Heart right ventricle (tissue), 16 donors: ENCODE results near the gene DNER. TPM values are rescaled to one million over a fixed set of nuclear protein-coding genes. Genes with fewer than 3 reads are reported as not detected.
"Not testable (repeated sequence)": the region's sequence is repeated elsewhere in the genome, so short reads cannot be mapped to it uniquely, and the experiment has no call there.

Experiments
- ATAC-seq, 8 donors: fragments of 200-7000 bp; cut with Tn5 transposase; one replicate each; pipeline ENCODE4 v1.9.1; 2020; ENCODE audit warnings: mild to moderate bottlenecking in 8 of 8, moderate library complexity in 8 of 8, moderate number of reproducible peaks in 1 of 8
- DNase-seq, 2 donors: peaks; one replicate each; pipeline ENCODE4 v3.0.0-alpha.2; 2020
- H3K27ac ChIP-seq, 10 donors: fragments of 200-600 bp; sonication (generic) in 2 of 10; one replicate each; pipeline versions ENCODE4 v1.5.0 to v1.8.0; 2020 to 2022; ENCODE audit warnings: mild to moderate bottlenecking in 3 of 10
- H3K27me3 ChIP-seq, 7 donors: fragments of 200-600 bp; one replicate each; pipeline ENCODE4 v1.8.0; 2021 to 2022; ENCODE audit warnings: mild to moderate bottlenecking in 2 of 7
- H3K36me3 ChIP-seq, 9 donors: fragments of 200-600 bp; sonication (generic) in 1 of 9; one replicate each; pipeline versions ENCODE4 v1.5.0 to v1.8.0; 2020 to 2022; ENCODE audit warnings: mild to moderate bottlenecking in 2 of 9
- H3K4me1 ChIP-seq, 9 donors: fragments of 200-600 bp; sonication (generic) in 1 of 9; one replicate each; pipeline versions ENCODE4 v1.5.0 to v1.8.0; 2020 to 2022; ENCODE audit warnings: mild to moderate bottlenecking in 4 of 9
- H3K4me3 ChIP-seq, 10 donors: fragments of 200-600 bp; sonication (generic) in 2 of 10; one replicate each; pipeline versions ENCODE4 v1.5.0 to v1.8.0; 2020 to 2022; ENCODE audit warnings: mild to moderate bottlenecking in 7 of 10, moderate library complexity in 2 of 10
- H3K9me3 ChIP-seq, 11 donors: fragments of 200-600 bp in 10 of 11; sonication (generic) in 2 of 11; one replicate each; pipeline versions ENCODE4 v1.5.0 to v1.8.0; 2013 to 2022; ENCODE audit warnings: mild to moderate bottlenecking in 2 of 11, control low read depth in 1 of 11, moderate library complexity in 1 of 11
- WGBS, 2 donors: extraction: QIAGEN DNeasy Blood & Tissue Kit; methylation state at CpG; one replicate each; pipeline ENCODE4 v1.1.7; 2013; ENCODE audit warnings: inconsistent platforms in 1 of 2; 5-methylcytosine and 5-hydroxymethylcytosine counted together
- intact Hi-C, 10 donors: fragments of 100-400 bp; cut with DNase I; formaldehyde crosslinking; loops; one replicate each; pipeline versions ENCODE4 v1.11.1 to v1.14.2; 2022
- polyA plus RNA-seq, 2 donors: library from polyadenylated mRNA; stranded (reverse); fragments of 200-250 nt; gene quantifications; one replicate each; pipeline ENCODE4 v1.2.3, GENCODE V29; 2013
- total RNA-seq, 10 donors: library from RNA; stranded (reverse); fragmentation: NEBNext Ultra II Directional in 3 of 10; extraction: Animal tissue kit (Norgen Biotek cat#: 25700) in 3 of 10; gene quantifications; one replicate each; pipeline versions ENCODE4 v1.2.1 to v1.2.4, GENCODE V29; 2021 to 2023
- TF ChIP-seq, protein P1 (sequence below), 9 donors: fragments of 200-600 bp; sonication (generic) in 2 of 9; IDR thresholded peaks; one replicate each; pipeline versions ENCODE4 v1.5.0 to v1.8.0; 2021 to 2022; ENCODE audit warnings: antibody characterized with exemption in 9 of 9, mild to moderate bottlenecking in 5 of 9, moderate library complexity in 1 of 9
- donor health status: Arrhythmogenic right ventricular cardiomyopathy.
- donor health status: ischemic (EF 13 %, LVEDD 7.1; RV severe dilation, severe dysfunction).
- donor health status: healthy with polysubstance abuse.
- donor health status: DM: no; HTN: yes; CAD: no.
- donor health status: DM: no; HTN: no; CAD: no.
- donor health status: ischemic (EF 25% LVEDD 6.9; RV normal size, moderate dysfunction).
- donor health status: ischemic (EF 25% LVEDD 5.7; RV mildly dilated, moderate dysfunction).
- donor health status: healthy.
- donor health status: DM: yes; HTN: yes; CAD: no.
- donor health status: Ischemic cardiomyopathy.
- donor health status: ischemic (EF 35%, LVEDD 5.7; RV mildly dilated, moderate dysfunction).
- donor health status: nonischemic (EF 11% LVEDD 7.7; RV severe dilation, severe dysfunction).
- donor health status: DM: yes; HTN: yes; CAD: no.
- donor health status: PGD.
- donor health status: ischemic (EF 29% LVEDD 5.4; RV normal size, mild dysfunction).
- donor health status: nonischemic (EF 23%, LVEDD 6.1; RV moderate dilation, normal function).

Gene DNER
- total and polyA plus RNA-seq, 12 donors, result 0.13 to 1.8 (median 0.69) TPM; not detected in 2

DNA sequence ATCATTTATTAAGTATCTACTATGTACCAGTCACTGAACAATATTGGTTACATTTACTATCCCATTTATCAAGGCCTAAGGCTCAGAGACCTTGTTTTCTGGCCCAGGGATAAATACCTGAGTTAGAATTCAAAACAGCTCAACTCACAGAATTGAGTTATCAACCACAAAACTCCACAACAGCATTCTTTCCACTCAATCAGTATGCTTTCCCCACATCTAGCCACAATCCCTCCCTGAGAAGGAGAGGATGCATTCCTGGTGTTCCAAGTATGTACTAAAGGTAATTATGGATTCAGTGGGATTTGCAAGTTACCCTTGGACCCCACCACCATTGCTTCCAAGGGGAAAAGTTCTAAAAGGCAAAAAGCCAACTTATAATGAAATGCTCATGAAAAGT, 339.1 kb downstream of the DNER start:
- no peaks in the 10 kb centered on the region for H3K4me1 ChIP-seq
- intact Hi-C loops, result no loop called here

DNA sequence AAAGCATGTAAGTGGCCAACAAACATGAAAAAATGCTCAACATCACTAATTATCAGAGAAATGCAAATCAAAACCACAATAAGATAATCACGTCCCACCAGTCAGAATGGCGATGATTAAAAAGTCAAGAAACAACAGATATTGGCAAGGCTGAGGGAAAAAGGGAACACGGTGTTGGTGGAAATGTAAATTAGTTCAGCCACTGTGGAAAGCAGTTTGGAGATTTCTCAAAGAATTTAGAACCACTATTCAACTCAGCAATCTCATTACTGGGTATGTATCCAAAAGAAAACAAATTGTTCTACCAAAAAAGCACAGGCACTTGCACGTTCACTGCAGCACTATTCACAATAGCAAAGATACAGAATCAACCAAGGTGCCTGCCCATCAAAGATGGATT, 341.0 kb downstream of the DNER start:
- ATAC-seq, result peak in 1 of 8 donors; percentile 33
- H3K27ac ChIP-seq, intact Hi-C loops, H3K27me3 ChIP-seq, H3K4me3 ChIP-seq, H3K4me1 ChIP-seq, H3K36me3 ChIP-seq, DNase-seq: not testable (repeated sequence)
- 64 to 71% methylated on average over 4 of the region's 4 CpGs for WGBS, 2 donors
- H3K9me3 ChIP-seq, result peaks cover 0 to 11% (median 6%) of the 10 kb centered on the region in 11 donors

More for the DNA sequence above, 339.1 kb downstream of the DNER start:
- H3K4me3 ChIP-seq, result no peak overlapping the region
- ATAC-seq (no peak), DNase-seq (no peak)
- H3K36me3 ChIP-seq, result no peaks in the 10 kb centered on the region
- no peak overlapping the region for H3K27ac ChIP-seq
- H3K9me3 ChIP-seq, result no peaks in the 10 kb centered on the region
- peaks cover 0 to 5% (median 0%) of the 10 kb centered on the region in 7 donors for H3K27me3 ChIP-seq
- TF ChIP-seq, protein P1, sequence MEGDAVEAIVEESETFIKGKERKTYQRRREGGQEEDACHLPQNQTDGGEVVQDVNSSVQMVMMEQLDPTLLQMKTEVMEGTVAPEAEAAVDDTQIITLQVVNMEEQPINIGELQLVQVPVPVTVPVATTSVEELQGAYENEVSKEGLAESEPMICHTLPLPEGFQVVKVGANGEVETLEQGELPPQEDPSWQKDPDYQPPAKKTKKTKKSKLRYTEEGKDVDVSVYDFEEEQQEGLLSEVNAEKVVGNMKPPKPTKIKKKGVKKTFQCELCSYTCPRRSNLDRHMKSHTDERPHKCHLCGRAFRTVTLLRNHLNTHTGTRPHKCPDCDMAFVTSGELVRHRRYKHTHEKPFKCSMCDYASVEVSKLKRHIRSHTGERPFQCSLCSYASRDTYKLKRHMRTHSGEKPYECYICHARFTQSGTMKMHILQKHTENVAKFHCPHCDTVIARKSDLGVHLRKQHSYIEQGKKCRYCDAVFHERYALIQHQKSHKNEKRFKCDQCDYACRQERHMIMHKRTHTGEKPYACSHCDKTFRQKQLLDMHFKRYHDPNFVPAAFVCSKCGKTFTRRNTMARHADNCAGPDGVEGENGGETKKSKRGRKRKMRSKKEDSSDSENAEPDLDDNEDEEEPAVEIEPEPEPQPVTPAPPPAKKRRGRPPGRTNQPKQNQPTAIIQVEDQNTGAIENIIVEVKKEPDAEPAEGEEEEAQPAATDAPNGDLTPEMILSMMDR (IDR thresholded peaks at IDR 0.05), result no peak

DNA sequence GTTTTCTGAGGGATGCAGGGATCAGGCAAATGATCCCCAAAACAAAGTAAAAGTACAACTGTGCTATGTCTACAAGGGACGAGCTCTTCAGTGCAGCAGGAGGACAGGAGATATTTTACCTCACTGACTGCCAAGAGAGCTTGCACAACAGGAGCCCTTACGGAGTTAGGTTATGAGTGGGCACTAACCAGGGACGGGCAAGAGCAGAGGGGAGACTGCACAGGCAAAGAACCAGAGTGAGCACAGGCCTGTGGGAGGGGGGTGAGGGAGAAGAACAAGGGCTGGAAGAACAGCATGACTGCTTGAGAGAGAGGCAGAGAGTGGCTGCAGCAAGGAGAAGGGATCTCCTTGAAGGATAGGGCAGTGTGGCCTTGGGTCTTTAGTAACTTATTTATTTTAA, 342.1 kb downstream of the DNER start:
- no peaks in the 10 kb centered on the region for H3K36me3 ChIP-seq
- ATAC-seq (peak in 1 of 8 donors; percentile 9), DNase-seq (no peak)
- peaks cover 0 to 14% (median 7%) of the 10 kb centered on the region in 11 donors for H3K9me3 ChIP-seq
- WGBS, 2 donors, result 71 to 78% methylated on average over 3 of the region's 3 CpGs
- TF ChIP-seq, protein P1 (IDR thresholded peaks at IDR 0.05), result no peak
- intact Hi-C loops, result no loop called here
- H3K4me3 ChIP-seq, result no peak overlapping the region
- H3K27me3 ChIP-seq, result peaks cover 0 to 5% (median 0%) of the 10 kb centered on the region in 7 donors
- H3K4me1 ChIP-seq, result no peaks in the 10 kb centered on the region
- H3K27ac ChIP-seq, result no peak overlapping the region

DNA sequence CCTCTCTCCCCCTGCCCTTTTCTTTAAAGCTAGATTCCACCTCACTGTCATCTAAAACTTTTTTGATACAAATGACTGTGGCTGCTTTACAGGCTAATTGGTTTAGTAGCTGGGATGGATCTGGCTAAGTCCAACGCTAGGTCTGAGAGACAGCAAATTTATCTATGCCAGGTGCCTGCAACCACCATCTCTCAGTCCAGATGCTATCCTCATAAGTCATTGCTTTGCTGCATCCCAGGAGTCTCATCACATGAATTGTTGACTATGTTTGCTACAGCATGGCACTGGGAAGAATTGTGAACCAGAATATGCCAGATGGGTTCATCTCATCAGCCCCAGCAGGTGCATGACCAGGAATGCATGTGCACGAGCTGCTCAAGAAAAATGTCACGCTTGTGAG, 343.3 kb downstream of the DNER start:
- H3K9me3 ChIP-seq, result peaks cover 0 to 14% (median 7%) of the 10 kb centered on the region in 11 donors
- H3K27ac ChIP-seq, result no peak overlapping the region
- H3K27me3 ChIP-seq, result peaks cover 0 to 5% (median 0%) of the 10 kb centered on the region in 7 donors
- no peaks in the 10 kb centered on the region for H3K36me3 ChIP-seq
- intact Hi-C loops, result no loop called here
- no peak for DNase-seq
- no peaks in the 10 kb centered on the region for H3K4me1 ChIP-seq
- TF ChIP-seq, protein P1 (IDR thresholded peaks at IDR 0.05), result no peak
- no peak overlapping the region for H3K4me3 ChIP-seq
- no peak for ATAC-seq
- 81 to 86% methylated on average over 3 of the region's 3 CpGs for WGBS, 2 donors

DNA sequence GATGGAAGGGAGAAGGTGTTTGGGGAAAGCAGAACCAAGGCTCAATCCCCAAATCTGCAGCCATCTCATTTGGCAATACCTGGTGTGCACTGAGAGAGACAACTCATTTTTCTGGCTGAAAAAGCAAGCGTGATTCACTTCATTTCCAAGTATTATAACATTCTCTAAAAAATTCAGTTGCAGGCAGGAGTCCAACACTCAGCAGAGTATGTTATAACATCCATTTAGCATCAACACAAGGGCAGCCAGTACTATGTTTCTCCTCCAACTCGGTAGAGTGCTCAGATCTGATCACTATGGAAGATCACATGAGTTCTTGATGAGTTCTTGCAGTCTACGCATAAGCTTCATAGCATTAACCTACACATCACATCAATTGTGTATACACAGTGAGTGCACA, 343.8 kb downstream of the DNER start:
- peaks cover 0 to 14% (median 7%) of the 10 kb centered on the region in 11 donors for H3K9me3 ChIP-seq
- no peaks in the 10 kb centered on the region for H3K4me1 ChIP-seq
- WGBS, 2 donors, result 61 to 71% methylated on average over 3 of the region's 3 CpGs
- TF ChIP-seq, protein P1 (IDR thresholded peaks at IDR 0.05), result no peak
- peaks cover 0 to 5% (median 0%) of the 10 kb centered on the region in 7 donors for H3K27me3 ChIP-seq
- ATAC-seq, result peak in 2 of 8 donors; percentile 22 to 64
- intact Hi-C loops, result no loop called here
- no peak overlapping the region for H3K4me3 ChIP-seq
- H3K27ac ChIP-seq, result no peak overlapping the region
- H3K36me3 ChIP-seq, result no peaks in the 10 kb centered on the region
- no peak for DNase-seq
